PFSK-1 (cell line): ENCODE data around the gene CLEC11A.

ENCODE experiments used
- SIN3A ChIP-seq: IDR thresholded peaks from 2 replicates; pipeline ENCODE4 v1.6.1; 2012; ENCODE audit warnings: mild to moderate bottlenecking, low read length, moderate library complexity, borderline replicate concordance; ENCODE audit not compliant: insufficient read depth
- TAF1 ChIP-seq: IDR thresholded peaks from 2 replicates; pipeline ENCODE4 v1.6.1; 2012; ENCODE audit warnings: low read length, control low read depth, borderline replicate concordance; ENCODE audit not compliant: insufficient read depth

DNA sequence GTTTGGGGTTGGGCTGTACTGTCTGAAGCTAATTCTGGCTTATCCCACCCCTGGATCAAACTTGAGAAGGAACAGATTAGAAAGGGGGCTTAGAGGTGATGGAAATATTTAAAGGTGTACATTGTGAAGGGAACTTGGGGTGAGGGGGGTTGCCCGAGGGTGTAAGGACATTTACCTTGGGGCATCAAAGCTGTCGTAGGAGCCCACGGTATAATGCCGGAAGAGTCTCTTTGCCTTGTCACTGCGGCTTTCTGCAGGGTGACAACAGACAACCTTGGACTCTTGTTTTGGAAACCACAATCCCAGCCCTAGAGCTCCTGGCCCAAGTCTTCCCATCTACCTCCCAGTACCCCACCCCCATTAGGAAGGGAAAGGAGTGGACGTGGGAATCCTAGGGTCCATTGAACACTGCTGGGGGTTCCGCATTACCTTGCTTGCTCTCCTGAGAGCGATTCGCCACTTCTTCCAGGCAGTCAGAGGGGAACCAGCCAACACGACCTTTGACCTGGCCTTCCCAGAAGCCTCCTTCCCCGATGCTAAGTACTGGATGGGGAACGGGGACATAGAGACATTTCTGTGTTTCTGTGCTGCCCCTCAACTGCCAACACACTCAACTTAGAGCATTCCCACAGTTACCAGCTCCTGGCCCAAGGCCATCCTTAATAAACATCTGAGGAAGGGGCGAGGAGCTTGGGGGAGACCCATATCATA lies 25.6 kb upstream of the CLEC11A start:
- TF ChIP-seq SIN3A: no peak
- no peak for TF ChIP-seq TAF1
